Measurements from ENCODE around the gene TRIP13.

Gene TRIP13

GRCh38 chr5:966941-967340, 74.3 kb downstream of the TRIP13 start:
- H3K9ac ChIP-seq (ENCODE audit: low read depth in 1 of 2, low read length in 2 of 2): no peak overlapping the region
- no peak overlapping the region for H3K27ac ChIP-seq (ENCODE audit: low read depth in 2 of 2, low read length in 2 of 2)
- H3K9me3 ChIP-seq (ENCODE audit: control insufficient read depth in 2 of 2, low read length in 2 of 2): no peaks in the 10 kb centered on the region
- no peaks in the 10 kb centered on the region for H3K36me3 ChIP-seq (ENCODE audit: control insufficient read depth in 2 of 2, insufficient read depth in 2 of 2, low read length in 2 of 2)
- peaks cover 10 to 17% of the 10 kb centered on the region in 2 donors for H3K27me3 ChIP-seq (ENCODE audit: control insufficient read depth in 2 of 2, insufficient read depth in 2 of 2, low read length in 2 of 2)
- H3K4me3 ChIP-seq (ENCODE audit: low read length in 2 of 2): no peak overlapping the region
- H3K4me1 ChIP-seq (ENCODE audit: control insufficient read depth in 2 of 2, insufficient read depth in 2 of 2, low read length in 2 of 2): no peaks in the 10 kb centered on the region

Data from mucosa of rectum (tissue), 2 donors.